Heart left ventricle (tissue), 16 donors: ENCODE results near the gene RPS6KA5. TPM values are rescaled to one million over a fixed set of nuclear protein-coding genes. Genes with fewer than 3 reads are reported as not detected.
"Not testable (repeated sequence)": the region's sequence is repeated elsewhere in the genome, so short reads cannot be mapped to it uniquely, and the experiment has no call there.

Source experiments
- ATAC-seq, 4 donors: fragments of 200-7000 bp; cut with Tn5 transposase; one replicate each; pipeline ENCODE4 v1.9.1; 2020 to 2022; ENCODE audit warnings: moderate library complexity in 4 of 4, mild to moderate bottlenecking in 3 of 4, moderate number of reproducible peaks in 1 of 4
- DNase-seq, 5 donors: peaks; one replicate each; pipeline ENCODE4 v3.0.0-alpha.2; 2020
- H3K27ac ChIP-seq, 12 donors: fragments of 200-600 bp; sonication (generic) in 4 of 12; one replicate each; pipeline versions ENCODE4 v1.5.0 to v1.8.0; 2016 to 2022; ENCODE audit warnings: mild to moderate bottlenecking in 2 of 12
- H3K27me3 ChIP-seq, 9 donors: fragments of 200-600 bp; sonication (generic) in 2 of 9; one replicate each; pipeline versions ENCODE4 v1.5.1 to v1.8.0; 2016 to 2022; ENCODE audit warnings: mild to moderate bottlenecking in 3 of 9
- H3K36me3 ChIP-seq, 9 donors: fragments of 200-600 bp; sonication (generic) in 2 of 9; one replicate each; pipeline versions ENCODE4 v1.5.0 to v1.8.0; 2018 to 2022; ENCODE audit warnings: mild to moderate bottlenecking in 2 of 9
- H3K4me1 ChIP-seq, 12 donors: fragments of 200-600 bp; sonication (generic) in 4 of 12; one replicate each; pipeline versions ENCODE4 v1.5.0 to v1.8.0; 2016 to 2022; ENCODE audit warnings: mild to moderate bottlenecking in 3 of 12
- H3K4me3 ChIP-seq, 12 donors: fragments of 200-600 bp; sonication (generic) in 4 of 12; one replicate each; pipeline versions ENCODE4 v1.5.0 to v1.8.0; 2017 to 2022; ENCODE audit warnings: mild to moderate bottlenecking in 9 of 12, moderate library complexity in 4 of 12
- H3K9me3 ChIP-seq, 12 donors: fragments of 200-600 bp; sonication (generic) in 4 of 12; one replicate each; pipeline versions ENCODE4 v1.5.0 to v1.8.0; 2016 to 2022; ENCODE audit warnings: mild to moderate bottlenecking in 1 of 12
- POLR2A ChIP-seq, 2 donors: fragments of 450-650 bp; IDR thresholded peaks; one replicate each; pipeline ENCODE4 v1.6.1; 2017; ENCODE audit warnings: antibody characterized with exemption in 2 of 2, mild to moderate bottlenecking in 2 of 2, moderate library complexity in 2 of 2
- WGBS, 4 donors: extraction: QIAGEN DNeasy Blood & Tissue Kit in 2 of 4; methylation state at CpG; one replicate each; pipeline versions ENCODE4 v1.1.5 to v1.1.7; 2013 to 2018; 5-methylcytosine and 5-hydroxymethylcytosine counted together
- intact Hi-C, 10 donors: fragments of 100-400 bp; cut with DNase I; formaldehyde crosslinking; loops; one replicate each; pipeline versions ENCODE4 v1.11.1 to v1.14.2; 2022
- polyA plus RNA-seq, 2 donors: library from polyadenylated mRNA; stranded (reverse); fragments of 200-250 nt; gene quantifications; one replicate each; pipeline ENCODE4 v1.2.3, GENCODE V29; 2013
- total RNA-seq, 9 donors: library from RNA; depleted of rRNA in 2 of 9; stranded (reverse); fragments of >200 nt in 2 of 9; fragmentation: NEBNext Ultra II Directional in 3 of 9; extraction: Animal tissue kit (Norgen Biotek cat#: 25700) in 3 of 9; gene quantifications; one replicate each; pipeline versions ENCODE4 v1.1.0 to v1.2.4, GENCODE V29; 2016 to 2023
- TF ChIP-seq, protein P1 (sequence below), 12 donors: fragments of 200-600 bp; sonication (generic) in 4 of 12; IDR thresholded peaks; one replicate each; pipeline versions ENCODE4 v1.5.0 to v1.8.0; 2018 to 2022; ENCODE audit warnings: antibody characterized with exemption in 12 of 12, mild to moderate bottlenecking in 5 of 12
- donor health status: ischemic (EF 13 %, LVEDD 7.1; RV severe dilation, severe dysfunction).
- donor health status: healthy with polysubstance abuse.
- donor health status: DM: no; HTN: yes; CAD: no.
- donor health status: DM: no; HTN: no; CAD: no.
- donor health status: ischemic (EF 25% LVEDD 6.9; RV normal size, moderate dysfunction).
- donor health status: ischemic (EF 25% LVEDD 5.7; RV mildly dilated, moderate dysfunction).
- donor health status: healthy.
- donor health status: DM: yes; HTN: yes; CAD: no.
- donor health status: ischemic (EF 35%, LVEDD 5.7; RV mildly dilated, moderate dysfunction).
- donor health status: nonischemic (EF 11% LVEDD 7.7; RV severe dilation, severe dysfunction).
- donor health status: DM: yes; HTN: yes; CAD: no.
- donor health status: PGD.
- donor health status: ischemic (EF 29% LVEDD 5.4; RV normal size, mild dysfunction).
- donor health status: nonischemic (EF 23%, LVEDD 6.1; RV moderate dilation, normal function).

The RPS6KA5 gene
- total and polyA plus RNA-seq, 11 donors = 0.72 to 13.3 (median 8.5) TPM

DNA sequence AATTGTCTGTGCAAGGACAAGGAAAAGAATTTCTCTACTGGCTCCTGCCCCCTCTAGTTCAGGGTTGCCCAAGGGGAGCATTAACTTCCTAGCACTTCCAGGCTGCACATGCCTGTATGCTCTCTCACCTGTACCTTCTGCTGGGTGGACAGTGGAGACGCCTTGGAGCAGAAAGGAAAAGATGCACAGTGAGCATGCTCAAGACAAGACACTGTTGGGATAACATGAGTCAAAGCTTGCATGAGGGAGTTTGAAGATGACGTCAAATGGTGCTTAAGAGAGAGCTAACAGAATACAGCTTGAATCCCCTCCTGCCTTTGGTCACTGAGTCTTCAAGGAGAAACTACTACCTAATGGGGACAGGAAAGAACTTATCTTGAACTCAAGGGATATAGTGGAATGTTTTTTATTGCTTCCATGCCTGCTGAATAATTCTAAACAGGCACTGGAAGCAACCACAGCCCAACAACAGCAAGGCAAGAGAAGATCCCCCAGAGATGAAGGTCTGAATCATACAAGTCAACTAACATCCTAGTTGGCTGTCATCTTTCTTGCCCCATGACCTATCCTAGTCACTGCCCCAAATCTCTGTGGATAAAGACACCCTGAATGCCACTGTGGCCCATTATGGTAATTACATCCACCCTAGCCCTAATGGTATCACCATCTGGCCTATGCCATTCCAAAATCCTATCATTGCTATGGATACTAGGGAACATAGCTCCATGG, 23.5 kb downstream of the RPS6KA5 start:
- no peak for TF ChIP-seq POLR2A (IDR thresholded peaks at IDR 0.05)
- TF ChIP-seq, protein P1, sequence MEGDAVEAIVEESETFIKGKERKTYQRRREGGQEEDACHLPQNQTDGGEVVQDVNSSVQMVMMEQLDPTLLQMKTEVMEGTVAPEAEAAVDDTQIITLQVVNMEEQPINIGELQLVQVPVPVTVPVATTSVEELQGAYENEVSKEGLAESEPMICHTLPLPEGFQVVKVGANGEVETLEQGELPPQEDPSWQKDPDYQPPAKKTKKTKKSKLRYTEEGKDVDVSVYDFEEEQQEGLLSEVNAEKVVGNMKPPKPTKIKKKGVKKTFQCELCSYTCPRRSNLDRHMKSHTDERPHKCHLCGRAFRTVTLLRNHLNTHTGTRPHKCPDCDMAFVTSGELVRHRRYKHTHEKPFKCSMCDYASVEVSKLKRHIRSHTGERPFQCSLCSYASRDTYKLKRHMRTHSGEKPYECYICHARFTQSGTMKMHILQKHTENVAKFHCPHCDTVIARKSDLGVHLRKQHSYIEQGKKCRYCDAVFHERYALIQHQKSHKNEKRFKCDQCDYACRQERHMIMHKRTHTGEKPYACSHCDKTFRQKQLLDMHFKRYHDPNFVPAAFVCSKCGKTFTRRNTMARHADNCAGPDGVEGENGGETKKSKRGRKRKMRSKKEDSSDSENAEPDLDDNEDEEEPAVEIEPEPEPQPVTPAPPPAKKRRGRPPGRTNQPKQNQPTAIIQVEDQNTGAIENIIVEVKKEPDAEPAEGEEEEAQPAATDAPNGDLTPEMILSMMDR (IDR thresholded peaks at IDR 0.05) = no peak
- H3K27ac ChIP-seq = no peak overlapping the region
- intact Hi-C loops = no loop called here
- WGBS, 4 donors = 84 to 98% (median 92%) methylated on average over 2 of the region's 2 CpGs
- no peaks in the 10 kb centered on the region for H3K27me3 ChIP-seq
- no peaks in the 10 kb centered on the region for H3K36me3 ChIP-seq
- H3K4me1 ChIP-seq = peaks cover 0 to 7% (median 0%) of the 10 kb centered on the region in 12 donors
- no peak for ATAC-seq
- DNase-seq = no peak
- H3K9me3 ChIP-seq = no peaks in the 10 kb centered on the region
- no peak overlapping the region for H3K4me3 ChIP-seq

DNA sequence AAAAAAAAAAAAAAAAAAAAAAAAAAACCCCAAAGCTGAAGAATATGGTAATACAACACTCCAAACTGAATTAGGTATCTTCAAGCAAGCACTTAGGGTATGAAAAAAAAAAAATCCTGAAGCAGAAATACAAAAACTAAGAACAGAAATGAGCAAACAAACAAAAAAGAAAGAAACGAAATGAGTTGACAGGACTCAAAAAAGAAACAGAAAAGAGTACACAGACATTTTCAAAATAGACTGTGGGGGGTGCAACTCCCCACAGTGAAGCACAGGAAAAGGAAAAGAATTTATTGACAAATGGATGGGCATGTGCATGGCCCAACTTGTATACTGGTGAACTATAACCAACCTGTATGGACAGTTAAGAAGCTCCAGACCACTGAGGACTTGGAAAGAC, 24.6 kb downstream of the RPS6KA5 start:
- Histone ChIP-seq H3K36me3 (no peaks in the 10 kb centered on the region), H3K4me3 (no peak overlapping the region), H3K4me1 (peaks cover 0 to 13% (median 0%) of the 10 kb centered on the region in 12 donors), H3K27me3 (no peaks in the 10 kb centered on the region), H3K9me3 (no peaks in the 10 kb centered on the region), H3K27ac (no peak overlapping the region)
- DNase-seq = no peak
- intact Hi-C loops = no loop called here
- 63 to 84% (median 72%) methylated on average over 1 of the region's 1 CpG for WGBS, 4 donors
- no peak for ATAC-seq
- TF ChIP-seq, protein P1 (IDR thresholded peaks at IDR 0.05) = no peak
- no peak for TF ChIP-seq POLR2A (IDR thresholded peaks at IDR 0.05)

GRCh38 chr14:91034379-91034778, 26.1 kb downstream of the RPS6KA5 start:
- H3K4me1 ChIP-seq = peaks cover 0 to 23% (median 0%) of the 10 kb centered on the region in 12 donors
- H3K9me3 ChIP-seq, H3K27ac ChIP-seq, H3K36me3 ChIP-seq, H3K4me3 ChIP-seq, ATAC-seq, H3K27me3 ChIP-seq, DNase-seq, intact Hi-C loops: not testable (repeated sequence)
- WGBS, 4 donors = 75 to 86% (median 75%) methylated on average over 10 of the region's 10 CpGs

- Histone ChIP-seq H3K4me1 (peaks cover 0 to 19% (median 0%) of the 10 kb centered on the region in 12 donors), H3K36me3 (no peaks in the 10 kb centered on the region), H3K4me3 (no peak overlapping the region), H3K27me3 (no peaks in the 10 kb centered on the region), H3K9me3 (no peaks in the 10 kb centered on the region), H3K27ac (no peak overlapping the region)
- no peak for ATAC-seq
- WGBS, 4 donors = 93 to 98% (median 96%) methylated on average over 3 of the region's 3 CpGs
- intact Hi-C loops = no loop called here
- no peak for DNase-seq
- no peak for TF ChIP-seq POLR2A (IDR thresholded peaks at IDR 0.05)
- TF ChIP-seq, protein P1 (IDR thresholded peaks at IDR 0.05) = no peak
Observed at GRCh38 chr14:91032248-91032647, 28.2 kb downstream of the RPS6KA5 start.

DNA sequence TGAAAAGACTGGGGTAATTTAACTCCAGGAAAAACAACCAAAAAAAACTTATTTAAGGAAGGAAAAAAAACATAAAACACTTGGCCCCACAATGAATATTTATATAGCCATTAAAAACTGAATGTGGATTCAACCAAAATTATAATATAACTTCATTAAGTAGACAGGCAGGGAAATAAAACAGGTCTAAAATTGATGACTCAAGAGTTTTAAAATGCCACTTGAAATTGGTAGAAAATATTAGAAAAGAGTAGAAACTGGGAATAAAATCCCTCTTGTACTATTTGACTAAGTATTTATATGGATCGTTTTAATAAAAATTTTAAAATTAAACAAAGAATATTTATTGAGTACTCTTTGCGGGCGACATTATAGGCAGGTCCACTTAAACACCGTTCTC, 28.8 kb downstream of the RPS6KA5 start:
- no peak overlapping the region for H3K4me3 ChIP-seq
- DNase-seq (no peak), ATAC-seq (no peak)
- no peak for TF ChIP-seq POLR2A (IDR thresholded peaks at IDR 0.05)
- TF ChIP-seq, protein P1 (IDR thresholded peaks at IDR 0.05) = no peak
- 95 to 97% (median 96%) methylated on average over 4 of the region's 4 CpGs for WGBS, 4 donors
- H3K4me1 ChIP-seq = peaks cover 0 to 19% (median 0%) of the 10 kb centered on the region in 12 donors
- no peaks in the 10 kb centered on the region for H3K27me3 ChIP-seq
- no peaks in the 10 kb centered on the region for H3K9me3 ChIP-seq
- intact Hi-C loops = no loop called here
- H3K27ac ChIP-seq = no peak overlapping the region
- no peaks in the 10 kb centered on the region for H3K36me3 ChIP-seq
